AG09309 (cell line): Measurements from ENCODE around the gene TEC.
"Not testable (repeated sequence)": the region's sequence is repeated elsewhere in the genome, so short reads cannot be mapped to it uniquely, and the experiment has no call there.

Experiments used
- DNase-seq: peaks from one replicate; pipeline ENCODE4 v3.0.0-alpha.2; 2010; ENCODE audit warnings: low read depth
- H3K4me3 ChIP-seq: 2 replicates; pipeline ENCODE4 v1.5.1; 2011; ENCODE audit warnings: mild to moderate bottlenecking, low read depth, low read length, moderate library complexity; ENCODE audit not compliant: control insufficient read depth
- TF ChIP-seq, protein P1 (sequence below): IDR thresholded peaks from 2 replicates; pipeline ENCODE4 v1.5.1; 2011; ENCODE audit warnings: mild to moderate bottlenecking, low read depth, low read length, inconsistent platforms; ENCODE audit not compliant: insufficient read depth, control insufficient read depth; ENCODE audit errors: missing control alignments

The TEC gene

DNA sequence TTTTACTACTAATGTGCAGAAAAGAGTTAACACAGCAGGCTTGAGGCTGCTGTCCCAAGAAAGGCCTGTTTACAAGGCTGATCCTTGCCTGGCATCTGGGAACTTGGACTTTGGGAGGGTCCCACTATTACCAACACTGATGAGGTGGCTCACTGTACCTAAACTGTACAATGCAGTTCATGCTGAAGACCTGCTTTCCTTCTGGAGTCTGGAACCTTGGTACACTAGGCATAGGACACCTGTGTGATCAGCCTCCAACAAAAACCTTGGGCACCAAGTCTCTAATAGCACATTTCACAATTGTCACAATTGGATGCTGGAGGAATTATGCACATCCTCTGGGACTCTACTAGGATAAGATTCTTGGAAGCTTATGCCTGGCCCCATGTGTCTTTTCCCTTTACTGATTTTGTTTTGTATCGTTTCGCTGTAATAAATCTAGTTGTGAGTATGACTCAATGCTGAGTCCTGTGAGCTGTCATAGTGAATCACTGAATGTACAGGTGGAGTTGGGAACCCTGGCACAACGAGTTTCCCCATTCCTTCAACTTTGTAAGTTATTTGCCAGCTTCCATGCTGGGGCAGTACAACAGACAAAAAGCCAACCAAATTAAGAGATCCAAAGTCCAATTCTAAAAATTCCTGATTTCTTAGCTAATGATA, 45.9 kb downstream of the TEC start:
- TF ChIP-seq, protein P1, sequence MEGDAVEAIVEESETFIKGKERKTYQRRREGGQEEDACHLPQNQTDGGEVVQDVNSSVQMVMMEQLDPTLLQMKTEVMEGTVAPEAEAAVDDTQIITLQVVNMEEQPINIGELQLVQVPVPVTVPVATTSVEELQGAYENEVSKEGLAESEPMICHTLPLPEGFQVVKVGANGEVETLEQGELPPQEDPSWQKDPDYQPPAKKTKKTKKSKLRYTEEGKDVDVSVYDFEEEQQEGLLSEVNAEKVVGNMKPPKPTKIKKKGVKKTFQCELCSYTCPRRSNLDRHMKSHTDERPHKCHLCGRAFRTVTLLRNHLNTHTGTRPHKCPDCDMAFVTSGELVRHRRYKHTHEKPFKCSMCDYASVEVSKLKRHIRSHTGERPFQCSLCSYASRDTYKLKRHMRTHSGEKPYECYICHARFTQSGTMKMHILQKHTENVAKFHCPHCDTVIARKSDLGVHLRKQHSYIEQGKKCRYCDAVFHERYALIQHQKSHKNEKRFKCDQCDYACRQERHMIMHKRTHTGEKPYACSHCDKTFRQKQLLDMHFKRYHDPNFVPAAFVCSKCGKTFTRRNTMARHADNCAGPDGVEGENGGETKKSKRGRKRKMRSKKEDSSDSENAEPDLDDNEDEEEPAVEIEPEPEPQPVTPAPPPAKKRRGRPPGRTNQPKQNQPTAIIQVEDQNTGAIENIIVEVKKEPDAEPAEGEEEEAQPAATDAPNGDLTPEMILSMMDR: no peak
- no peak for DNase-seq
- H3K4me3 ChIP-seq: no peak overlapping the region

DNA sequence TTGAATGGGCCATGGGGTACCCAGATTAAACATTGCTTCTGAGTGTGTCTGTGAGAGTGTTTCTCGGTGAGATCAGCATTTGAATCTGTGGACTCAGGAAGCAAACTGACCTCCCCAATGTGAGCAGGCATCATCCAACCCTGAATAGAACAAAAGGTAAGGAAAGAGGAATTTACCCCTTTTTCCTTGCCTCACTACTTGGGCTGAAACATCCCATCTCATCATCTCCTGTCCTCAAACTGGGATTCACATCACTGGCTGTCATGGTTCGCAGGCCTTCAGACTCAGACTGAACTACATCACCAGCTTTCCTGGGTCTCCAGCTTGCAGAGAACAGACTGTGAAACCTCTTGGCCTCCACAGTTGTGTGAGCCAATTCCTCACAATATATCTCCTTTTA, 47.1 kb downstream of the TEC start:
- TF ChIP-seq, protein P1: no peak
- H3K4me3 ChIP-seq: no peak overlapping the region
- no peak for DNase-seq

DNA sequence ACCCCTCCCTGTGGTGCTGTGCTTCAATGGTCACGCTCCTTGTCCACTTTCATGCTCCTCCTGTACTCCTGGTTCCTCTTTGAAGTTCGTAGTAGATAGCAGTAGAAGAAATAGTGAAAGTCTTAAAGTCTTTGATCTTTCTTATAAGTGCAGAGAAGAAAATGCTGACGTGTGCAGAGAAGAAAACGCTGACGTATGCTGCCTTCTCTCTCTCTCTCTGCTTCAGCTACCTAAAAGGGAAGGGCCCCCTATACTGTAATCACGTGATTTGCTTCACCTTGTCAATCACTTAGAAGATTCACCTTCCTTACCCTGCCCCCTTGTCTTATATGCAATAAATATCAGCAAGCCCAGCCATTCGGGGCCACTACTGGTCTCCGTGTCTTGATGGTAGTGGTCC, 50.2 kb downstream of the TEC start:
- DNase-seq, H3K4me3 ChIP-seq: not testable (repeated sequence)

DNA sequence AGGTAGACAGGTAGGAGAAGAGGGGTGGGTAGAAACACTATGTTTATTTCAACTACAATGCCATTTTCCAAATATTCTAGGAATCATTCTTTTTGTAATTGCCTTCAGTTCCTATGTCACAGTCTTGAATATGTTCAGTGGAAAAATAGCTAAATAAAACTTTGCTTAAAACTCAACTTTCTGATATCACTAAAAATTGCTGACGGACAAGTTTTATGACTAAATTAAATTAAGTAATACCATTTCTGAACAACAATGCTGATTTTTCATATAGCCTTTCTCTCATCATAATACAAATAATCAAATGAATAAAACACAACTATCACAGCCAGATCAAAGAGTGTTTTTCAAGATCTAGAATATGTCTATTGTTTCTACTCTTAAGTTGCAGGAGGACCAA, 53.1 kb downstream of the TEC start:
- TF ChIP-seq, protein P1: no peak
- no peak for DNase-seq
- no peak overlapping the region for H3K4me3 ChIP-seq

DNA sequence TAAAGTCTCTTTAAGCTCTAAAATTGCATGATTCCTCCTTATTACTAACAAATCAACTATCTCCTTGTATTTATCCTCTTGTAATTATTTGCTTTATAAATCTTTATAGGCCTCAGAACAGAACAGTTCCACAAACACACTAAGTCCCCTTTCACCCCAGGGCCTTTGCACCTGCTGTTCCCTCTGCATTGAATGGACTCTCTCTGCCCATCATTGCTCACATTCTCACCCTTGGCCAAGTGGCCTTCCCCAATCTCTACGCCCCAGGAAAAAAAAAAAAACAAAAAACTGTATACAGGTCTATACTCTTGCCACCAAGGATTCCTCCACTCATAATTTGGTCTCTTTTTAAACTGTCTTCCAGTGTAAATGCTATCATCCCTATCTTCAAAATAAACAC, 53.7 kb downstream of the TEC start:
- DNase-seq: no peak
- TF ChIP-seq, protein P1: no peak
- no peak overlapping the region for H3K4me3 ChIP-seq

DNA sequence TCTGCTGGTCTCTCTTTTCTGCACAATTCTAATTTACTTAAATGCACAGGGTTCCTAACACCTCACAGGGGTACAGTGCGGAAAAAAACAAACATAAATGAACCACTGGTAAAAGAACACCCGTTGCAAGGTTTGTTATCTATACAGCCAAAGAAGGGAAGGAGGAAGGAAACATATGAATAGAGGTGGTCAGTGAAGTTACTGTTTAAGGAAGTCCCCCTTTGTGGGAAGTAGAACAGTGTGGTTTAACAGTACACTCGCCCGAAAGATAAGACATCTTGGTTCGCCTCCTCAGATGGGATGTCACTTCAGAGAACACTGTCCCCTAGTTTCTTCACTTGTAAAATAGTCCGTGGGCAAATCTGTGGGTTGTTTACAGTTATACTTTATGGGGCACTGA, 57.5 kb downstream of the TEC start:
- H3K4me3 ChIP-seq: no peak overlapping the region
- TF ChIP-seq, protein P1: no peak
- DNase-seq: no peak

DNA sequence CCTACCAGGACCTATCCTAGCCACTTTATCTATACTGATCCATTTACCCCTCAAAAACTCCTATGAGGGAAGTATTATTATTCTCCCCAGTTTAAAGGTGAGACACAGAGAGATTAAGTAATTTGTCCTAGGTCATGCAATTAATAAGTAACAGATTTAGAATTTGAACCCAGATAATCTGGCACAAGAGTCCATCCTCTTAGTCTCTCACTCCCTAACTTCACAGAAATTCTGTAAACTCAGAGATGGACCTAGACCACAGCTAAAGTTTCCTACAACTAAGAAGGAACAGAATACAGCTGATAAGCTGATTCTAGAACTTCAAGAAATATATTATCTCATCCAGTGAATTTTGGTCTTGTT, 58.7 kb downstream of the TEC start:
- TF ChIP-seq, protein P1: no peak
- no peak overlapping the region for H3K4me3 ChIP-seq
- no peak for DNase-seq
